Calu3 (cell line): Measurements from ENCODE around the gene CCDC144A. TPM values are rescaled to one million over a fixed set of nuclear protein-coding genes. Genes with fewer than 3 reads are reported as not detected.

Source experiments
- total RNA-seq: library from RNA; stranded (reverse); gene quantifications from 2 replicates; pipeline ENCODE4 v1.2.3, GENCODE V29; 2022

The CCDC144A gene
- total RNA-seq, 1 experiment from 2014 or later, result 16.8 TPM

Other genes with a start within 250 kb of the CCDC144A start
- 3.0 and 3.3 TPM in 2 replicates for gene LRRC75A, start 198.0 kb upstream of the CCDC144A start, total RNA-seq
- gene ZNF287, start 121.0 kb upstream of the CCDC144A start, total RNA-seq, result not detected in 2 replicates
- 2.3 and 3.3 TPM in 2 replicates for gene ZNF624, start 36.4 kb upstream of the CCDC144A start, total RNA-seq